ENCODE data around the gene CTU2.

DNA sequence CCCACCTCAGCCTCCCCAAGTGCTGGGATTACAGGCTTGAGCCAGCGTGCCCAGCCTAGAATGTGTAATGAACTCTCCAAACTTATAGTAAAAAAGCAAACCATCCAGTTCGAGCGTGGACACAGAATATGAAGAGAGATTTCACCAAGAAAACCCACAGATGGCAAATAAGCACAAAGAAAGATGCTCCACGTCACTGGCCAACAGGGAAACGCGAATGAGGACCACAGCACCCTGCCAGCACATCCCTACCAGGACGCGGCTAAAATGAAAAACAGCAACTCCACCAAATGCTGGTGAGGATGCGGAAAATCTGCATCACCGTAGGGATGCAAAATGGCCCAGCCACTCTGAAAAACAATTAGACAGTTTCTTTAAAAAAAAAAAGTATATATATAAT is 44.8 kb upstream of the CTU2 start:
- no peak for TF ChIP-seq CTCF (optimal IDR thresholded peaks at IDR 0.05 in 1 of 3, IDR thresholded peaks at IDR 0.05 in 1 of 3, conservative IDR thresholded peaks at IDR 0.05 in 1 of 3; ENCODE audit: extremely low read depth in 1 of 3, insufficient read depth in 2 of 3, low read length in 3 of 3)
- TF ChIP-seq EZH2 (IDR thresholded peaks at IDR 0.05; ENCODE audit: low read length), result no peak

Measured in keratinocyte (primary cell).